Sigmoid colon (tissue), 7 donors: ENCODE data around the gene SHISA6. TPM values are rescaled to one million over a fixed set of nuclear protein-coding genes. Genes with fewer than 3 reads are reported as not detected.

ENCODE experiments used
- DNase-seq: peaks from one replicate; pipeline ENCODE4 v3.0.0-alpha.2; 2019
- H3K27ac ChIP-seq, 4 donors: fragments of 200-600 bp; sonication (generic); one replicate each; pipeline ENCODE4 v1.5.1; 2016 to 2019; ENCODE audit warnings: mild to moderate bottlenecking in 1 of 4
- H3K27me3 ChIP-seq, 3 donors: fragments of 200-600 bp; sonication (generic); one replicate each; pipeline ENCODE4 v1.5.1; 2019; ENCODE audit warnings: mild to moderate bottlenecking in 1 of 3
- H3K36me3 ChIP-seq, 4 donors: fragments of 200-600 bp; sonication (generic); one replicate each; pipeline ENCODE4 v1.5.1; 2016 to 2019
- H3K4me1 ChIP-seq, 4 donors: fragments of 200-600 bp; sonication (generic); one replicate each; pipeline ENCODE4 v1.5.1; 2017 to 2019
- H3K4me3 ChIP-seq, 4 donors: fragments of 200-600 bp; sonication (generic); one replicate each; pipeline ENCODE4 v1.5.1; 2017 to 2019; ENCODE audit warnings: mild to moderate bottlenecking in 2 of 4, moderate library complexity in 1 of 4
- H3K9me3 ChIP-seq, 4 donors: fragments of 200-600 bp in 3 of 4; sonication (generic) in 3 of 4; one replicate each; pipeline versions ENCODE4 v1.5.1 to v1.6.1; 2013 to 2019
- EP300 ChIP-seq, 4 donors: sonication (generic); formaldehyde crosslinking; IDR thresholded peaks; one replicate each; pipeline ENCODE4 v1.6.1; 2017; ENCODE audit warnings: antibody characterized with exemption in 4 of 4
- POLR2A ChIP-seq, 2 donors: fragments of 450-650 bp; IDR thresholded peaks; one replicate each; pipeline ENCODE4 v1.6.1; 2016; ENCODE audit warnings: antibody characterized with exemption in 2 of 2, mild to moderate bottlenecking in 2 of 2, moderate library complexity in 2 of 2
- POLR2AphosphoS5 ChIP-seq, 4 donors: sonication (generic); formaldehyde crosslinking; IDR thresholded peaks; one replicate each; pipeline ENCODE4 v1.6.1; 2017; ENCODE audit warnings: antibody characterized with exemption in 4 of 4
- WGBS, 2 donors: extraction: QIAGEN DNeasy Blood & Tissue Kit; methylation state at CpG; one replicate each; pipeline ENCODE4 v1.1.7; 2013; 5-methylcytosine and 5-hydroxymethylcytosine counted together
- intact Hi-C: fragments of 100-400 bp; cut with DNase I; formaldehyde crosslinking; loops from one replicate; pipeline ENCODE4 v1.15.1; 2023
- polyA plus RNA-seq, 3 donors: library from polyadenylated mRNA; stranded (reverse); fragments of 200-250 nt; gene quantifications; one replicate each; pipeline ENCODE4 v1.2.3, GENCODE V29; 2013
- total RNA-seq, 4 donors: library from RNA; depleted of rRNA; stranded (reverse); fragments of >200 nt; gene quantifications; one replicate each; pipeline ENCODE4 v1.1.0, GENCODE V29; 2016
- TF ChIP-seq, protein P1 (sequence below), 4 experiments: fragments of 450-650 bp in 3 of 4; fragments of 200-600 bp in 1 of 4; IDR thresholded peaks; one replicate each; pipeline ENCODE4 v1.5.1; 2016 to 2019; ENCODE audit warnings: antibody characterized with exemption in 4 of 4, mild to moderate bottlenecking in 3 of 4, moderate library complexity in 2 of 4
- donor health status: healthy with polysubstance abuse.
- donor health status: Bipolar disorder and iron deficiency.
- donor health status: healthy.

The SHISA6 gene
- total and polyA plus RNA-seq, 7 donors, result under 0.01 to 1.1 (median 0.38) TPM; not detected in 1

GRCh38 chr17:11282586-11282985 is 41.6 kb downstream of the SHISA6 start:
- intact Hi-C loops, result loop anchor here (10.0 kb wide), 1 partner anchor 62 kb away; no protein-coding TSS in a partner anchor
- H3K27me3 ChIP-seq, result no peaks in the 10 kb centered on the region
- H3K27ac ChIP-seq, result no peak overlapping the region
- WGBS, 2 donors, result 95 to 96% methylated on average over 2 of the region's 2 CpGs
- H3K4me3 ChIP-seq, result no peak overlapping the region
- H3K9me3 ChIP-seq, result no peaks in the 10 kb centered on the region
- no peaks in the 10 kb centered on the region for H3K4me1 ChIP-seq
- TF ChIP-seq, protein P1, sequence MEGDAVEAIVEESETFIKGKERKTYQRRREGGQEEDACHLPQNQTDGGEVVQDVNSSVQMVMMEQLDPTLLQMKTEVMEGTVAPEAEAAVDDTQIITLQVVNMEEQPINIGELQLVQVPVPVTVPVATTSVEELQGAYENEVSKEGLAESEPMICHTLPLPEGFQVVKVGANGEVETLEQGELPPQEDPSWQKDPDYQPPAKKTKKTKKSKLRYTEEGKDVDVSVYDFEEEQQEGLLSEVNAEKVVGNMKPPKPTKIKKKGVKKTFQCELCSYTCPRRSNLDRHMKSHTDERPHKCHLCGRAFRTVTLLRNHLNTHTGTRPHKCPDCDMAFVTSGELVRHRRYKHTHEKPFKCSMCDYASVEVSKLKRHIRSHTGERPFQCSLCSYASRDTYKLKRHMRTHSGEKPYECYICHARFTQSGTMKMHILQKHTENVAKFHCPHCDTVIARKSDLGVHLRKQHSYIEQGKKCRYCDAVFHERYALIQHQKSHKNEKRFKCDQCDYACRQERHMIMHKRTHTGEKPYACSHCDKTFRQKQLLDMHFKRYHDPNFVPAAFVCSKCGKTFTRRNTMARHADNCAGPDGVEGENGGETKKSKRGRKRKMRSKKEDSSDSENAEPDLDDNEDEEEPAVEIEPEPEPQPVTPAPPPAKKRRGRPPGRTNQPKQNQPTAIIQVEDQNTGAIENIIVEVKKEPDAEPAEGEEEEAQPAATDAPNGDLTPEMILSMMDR (IDR thresholded peaks at IDR 0.05), result no peak
- TF ChIP-seq POLR2A (IDR thresholded peaks at IDR 0.05) (no peak), EP300 (IDR thresholded peaks at IDR 0.05) (no peak), POLR2AphosphoS5 (IDR thresholded peaks at IDR 0.05) (no peak)
- DNase-seq, result no peak
- no peaks in the 10 kb centered on the region for H3K36me3 ChIP-seq

- Histone ChIP-seq H3K36me3 (no peaks in the 10 kb centered on the region), H3K4me1 (no peaks in the 10 kb centered on the region), H3K9me3 (no peaks in the 10 kb centered on the region), H3K27ac (no peak overlapping the region), H3K27me3 (no peaks in the 10 kb centered on the region), H3K4me3 (no peak overlapping the region)
- intact Hi-C loops, result loop anchor here (10.0 kb wide), 1 partner anchor 60 kb away; no protein-coding TSS in a partner anchor
- 73 to 81% methylated on average over 1 of the region's 1 CpG for WGBS, 2 donors
- DNase-seq, result no peak
- TF ChIP-seq POLR2A (IDR thresholded peaks at IDR 0.05), result no peak
- TF ChIP-seq POLR2AphosphoS5 (IDR thresholded peaks at IDR 0.05), result no peak
- TF ChIP-seq, protein P1 (IDR thresholded peaks at IDR 0.05), result no peak
- TF ChIP-seq EP300 (IDR thresholded peaks at IDR 0.05), result no peak
Observed at GRCh38 chr17:11284811-11285210, 43.8 kb downstream of the SHISA6 start.

DNA sequence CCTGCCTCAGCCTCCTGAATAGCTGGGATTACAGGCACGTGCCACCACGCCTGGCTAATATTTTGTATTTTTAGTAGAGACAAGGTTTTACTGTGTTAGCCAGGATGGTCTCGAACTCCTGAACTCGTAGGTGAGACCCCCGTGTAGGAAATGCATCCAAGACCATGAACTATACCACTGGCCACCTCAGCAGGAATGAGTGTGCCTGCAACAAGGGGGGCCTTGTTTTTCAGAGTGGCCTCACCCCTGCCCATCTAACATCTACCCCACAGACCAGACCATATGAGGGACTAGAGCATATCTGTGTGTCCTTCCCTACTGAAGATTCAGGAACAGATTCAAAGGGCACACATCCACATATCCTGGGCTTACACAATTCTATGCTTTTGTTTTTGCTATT is 44.9 kb downstream of the SHISA6 start:
- 87 to 93% methylated on average over 5 of the region's 5 CpGs for WGBS, 2 donors
- no peaks in the 10 kb centered on the region for H3K36me3 ChIP-seq
- no peak overlapping the region for H3K27ac ChIP-seq
- H3K9me3 ChIP-seq, result no peaks in the 10 kb centered on the region
- H3K4me3 ChIP-seq, result no peak overlapping the region
- H3K4me1 ChIP-seq, result no peaks in the 10 kb centered on the region
- intact Hi-C loops, result loop anchor here (10.0 kb wide), 1 partner anchor 59 kb away; no protein-coding TSS in a partner anchor
- TF ChIP-seq EP300 (IDR thresholded peaks at IDR 0.05) (no peak), POLR2AphosphoS5 (IDR thresholded peaks at IDR 0.05) (no peak), POLR2A (IDR thresholded peaks at IDR 0.05) (no peak)
- TF ChIP-seq, protein P1 (IDR thresholded peaks at IDR 0.05), result no peak
- no peaks in the 10 kb centered on the region for H3K27me3 ChIP-seq
- DNase-seq, result no peak

- TF ChIP-seq, protein P1 (IDR thresholded peaks at IDR 0.05), result no peak
- TF ChIP-seq POLR2A (IDR thresholded peaks at IDR 0.05) (no peak), POLR2AphosphoS5 (IDR thresholded peaks at IDR 0.05) (no peak), EP300 (IDR thresholded peaks at IDR 0.05) (no peak)
- intact Hi-C loops, result loop anchor here (10.0 kb wide), 1 partner anchor 57 kb away; no protein-coding TSS in a partner anchor
- H3K27ac ChIP-seq, result no peak overlapping the region
- no peaks in the 10 kb centered on the region for H3K36me3 ChIP-seq
- no peaks in the 10 kb centered on the region for H3K9me3 ChIP-seq
- H3K4me1 ChIP-seq, result no peaks in the 10 kb centered on the region
- no peak overlapping the region for H3K4me3 ChIP-seq
- no peaks in the 10 kb centered on the region for H3K27me3 ChIP-seq
- DNase-seq, result no peak
Observed at GRCh38 chr17:11287791-11288190, 46.8 kb downstream of the SHISA6 start.

DNA sequence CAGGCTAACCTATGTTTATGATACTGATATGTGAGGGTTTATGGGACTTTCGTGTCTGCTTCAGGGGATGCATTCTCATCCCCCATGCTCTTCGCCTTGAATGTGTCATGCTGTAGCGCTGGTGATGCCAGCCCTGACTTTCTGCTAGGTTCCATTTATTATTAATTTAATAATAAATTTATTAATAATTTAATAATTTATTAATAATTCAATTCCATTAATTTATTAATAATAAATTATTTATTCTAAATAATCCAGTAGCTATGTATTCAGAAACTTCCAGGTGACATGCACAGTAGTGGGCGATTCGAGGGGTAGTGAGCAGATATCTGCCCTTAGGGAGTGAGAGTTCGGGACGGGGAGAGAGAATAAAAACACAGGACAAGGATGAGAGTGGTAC is 49.8 kb downstream of the SHISA6 start:
- intact Hi-C loops, result no loop called here
- Histone ChIP-seq H3K36me3 (no peaks in the 10 kb centered on the region), H3K4me3 (no peak overlapping the region), H3K27me3 (no peaks in the 10 kb centered on the region), H3K9me3 (no peaks in the 10 kb centered on the region), H3K4me1 (no peaks in the 10 kb centered on the region), H3K27ac (no peak overlapping the region)
- no peak for DNase-seq
- 94 to 95% methylated on average over 7 of the region's 7 CpGs for WGBS, 2 donors
- no peak for TF ChIP-seq POLR2AphosphoS5 (IDR thresholded peaks at IDR 0.05)
- TF ChIP-seq POLR2A (IDR thresholded peaks at IDR 0.05), result no peak
- no peak for TF ChIP-seq EP300 (IDR thresholded peaks at IDR 0.05)
- TF ChIP-seq, protein P1 (IDR thresholded peaks at IDR 0.05), result no peak
